HG02884 (cell line): ENCODE measurements around the gene OR1D2.
"Not testable (repeated sequence)": the region's sequence is repeated elsewhere in the genome, so short reads cannot be mapped to it uniquely, and the experiment has no call there.

ENCODE experiments used
- ATAC-seq: cut with Tn5 transposase; IDR thresholded peaks from one replicate; pipeline ENCODE4 v1.9.1; 2021; ENCODE audit warnings: mild to moderate bottlenecking, moderate library complexity; ENCODE audit not compliant: unreplicated experiment

Gene OR1D2, protein sequence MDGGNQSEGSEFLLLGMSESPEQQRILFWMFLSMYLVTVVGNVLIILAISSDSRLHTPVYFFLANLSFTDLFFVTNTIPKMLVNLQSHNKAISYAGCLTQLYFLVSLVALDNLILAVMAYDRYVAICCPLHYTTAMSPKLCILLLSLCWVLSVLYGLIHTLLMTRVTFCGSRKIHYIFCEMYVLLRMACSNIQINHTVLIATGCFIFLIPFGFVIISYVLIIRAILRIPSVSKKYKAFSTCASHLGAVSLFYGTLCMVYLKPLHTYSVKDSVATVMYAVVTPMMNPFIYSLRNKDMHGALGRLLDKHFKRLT

DNA sequence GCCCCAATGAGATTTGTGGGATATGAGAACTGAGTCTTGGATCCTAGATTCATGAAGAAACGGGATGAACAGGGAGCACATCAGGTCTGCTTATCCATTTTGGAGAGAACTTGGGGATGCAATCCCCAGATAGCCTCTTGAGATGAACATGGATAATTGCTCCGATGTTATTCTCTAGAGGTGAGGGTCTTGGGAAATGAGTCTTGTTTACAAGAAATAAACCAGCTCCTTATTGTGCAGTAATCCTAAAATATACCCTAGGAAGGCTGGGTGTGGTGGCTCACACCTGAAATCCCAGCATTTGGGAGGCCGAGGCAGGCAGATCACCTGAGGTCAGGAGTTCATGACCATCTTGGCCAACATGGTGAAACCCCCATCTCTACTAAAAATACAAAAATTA is at the start of gene OR1D2:
OR1D2 (minus strand) TSS at position 101 of the 400 bp plus-strand sequence. CDS start 11,426 bp downstream, outside the sequence.
- ATAC-seq, result no peak

DNA sequence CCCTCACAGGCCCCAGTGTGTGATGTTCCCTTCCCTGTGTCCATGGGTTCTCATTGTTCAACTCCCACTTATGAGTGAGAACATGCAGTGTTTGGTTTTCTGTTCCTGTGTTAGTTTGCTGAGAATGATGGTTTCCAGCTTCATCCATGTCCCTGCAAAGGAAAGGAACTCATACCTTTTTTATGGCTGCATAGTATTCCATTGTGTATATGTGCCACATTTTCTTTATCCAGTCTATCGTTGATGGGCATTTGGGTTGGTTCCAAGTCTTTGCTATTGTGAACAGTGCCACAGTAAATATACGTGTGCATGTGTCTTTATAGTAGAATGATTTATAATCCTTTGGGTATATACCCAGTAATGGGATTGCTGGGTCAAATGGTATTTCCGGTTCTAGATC is 33.3 kb upstream of the OR1D2 start:
- ATAC-seq, result not testable (repeated sequence)

DNA sequence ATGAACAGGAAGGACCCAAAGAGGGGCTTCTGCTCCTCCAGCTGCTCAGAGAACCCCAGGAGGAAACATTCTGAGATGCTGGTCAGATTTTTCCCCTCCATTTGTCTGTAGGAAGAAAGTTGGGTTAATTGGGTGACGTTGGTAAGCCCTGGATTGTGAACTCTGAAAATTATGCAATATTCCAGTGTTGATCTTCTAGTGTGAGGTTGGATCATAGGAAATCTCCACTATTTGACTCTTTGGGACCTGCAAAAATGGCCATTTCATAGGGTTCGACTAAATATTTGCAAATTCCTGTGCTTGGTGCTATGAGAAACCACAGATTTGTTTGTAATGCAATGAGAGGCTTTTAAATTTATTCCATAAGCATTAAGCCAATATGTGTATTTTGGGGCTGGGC is 23.2 kb upstream of the OR1D2 start, which contains the start of gene OR1G1:
OR1G1 (minus strand) TSS at position 101 of the 400 bp plus-strand sequence; CDS start at position 101, 0 bp downstream.
- ATAC-seq, result no peak

DNA sequence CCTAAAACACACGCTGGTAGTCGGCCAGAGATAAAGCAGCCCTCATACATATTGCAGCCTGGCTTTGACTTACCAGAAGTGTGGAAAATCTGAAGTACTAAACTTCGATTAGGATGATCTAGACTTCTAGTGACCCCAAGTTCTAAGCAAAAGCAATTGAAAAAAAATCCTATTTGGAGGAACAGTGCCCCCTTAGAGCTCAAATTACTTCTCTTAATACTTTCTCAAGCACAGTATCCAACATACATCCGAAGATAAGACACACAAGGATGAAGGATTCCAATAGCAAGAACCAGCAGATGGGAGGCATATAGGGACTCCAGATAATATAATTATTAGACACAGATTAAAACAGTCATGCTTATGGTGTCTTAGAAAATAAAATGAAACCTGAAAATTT is 30.4 kb downstream of the OR1D2 start:
- ATAC-seq, result not testable (repeated sequence)

DNA sequence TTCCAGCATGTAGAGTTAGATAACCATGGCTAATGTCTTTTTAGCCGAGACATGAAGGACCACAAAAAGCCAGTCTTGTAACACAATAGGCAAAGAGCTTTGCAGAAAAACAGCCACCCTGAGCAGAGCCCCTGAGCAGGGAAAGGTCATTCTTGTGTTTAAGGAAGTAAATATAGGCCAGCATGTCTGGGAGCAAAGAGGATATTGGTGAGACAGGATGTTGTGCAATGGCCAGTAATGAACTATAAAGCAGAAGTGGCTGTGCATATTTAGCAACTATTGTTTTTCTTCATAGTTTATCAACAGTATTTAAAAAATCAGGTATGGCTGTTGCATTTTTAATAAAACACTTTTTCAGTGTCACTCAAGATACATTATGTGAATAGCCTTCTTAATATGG is 39.0 kb downstream of the OR1D2 start:
- not testable (repeated sequence) for ATAC-seq

DNA sequence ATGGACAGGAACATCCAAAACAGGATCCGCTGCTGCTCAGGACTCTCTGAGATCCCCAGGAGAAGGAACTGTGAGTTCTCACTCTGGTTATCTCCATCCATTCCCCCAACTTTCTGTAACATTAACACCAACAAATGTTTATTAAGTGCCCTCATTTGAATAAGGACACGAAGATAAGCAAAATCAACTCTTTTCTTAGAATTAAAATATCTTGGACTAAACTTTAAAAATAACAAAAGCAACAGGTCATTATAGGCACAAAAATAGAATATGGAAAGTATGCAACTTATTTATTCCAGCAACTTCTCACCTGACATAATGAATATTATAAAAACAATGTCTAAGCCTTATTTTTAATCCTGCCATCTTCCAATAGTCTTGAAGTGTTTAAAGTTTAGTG is 40.7 kb downstream of the OR1D2 start, which contains the start of gene OR1D5:
OR1D5 (minus strand) TSS at position 101 of the 400 bp plus-strand sequence; CDS start at position 101, 0 bp downstream.
- ATAC-seq, result not testable (repeated sequence)

DNA sequence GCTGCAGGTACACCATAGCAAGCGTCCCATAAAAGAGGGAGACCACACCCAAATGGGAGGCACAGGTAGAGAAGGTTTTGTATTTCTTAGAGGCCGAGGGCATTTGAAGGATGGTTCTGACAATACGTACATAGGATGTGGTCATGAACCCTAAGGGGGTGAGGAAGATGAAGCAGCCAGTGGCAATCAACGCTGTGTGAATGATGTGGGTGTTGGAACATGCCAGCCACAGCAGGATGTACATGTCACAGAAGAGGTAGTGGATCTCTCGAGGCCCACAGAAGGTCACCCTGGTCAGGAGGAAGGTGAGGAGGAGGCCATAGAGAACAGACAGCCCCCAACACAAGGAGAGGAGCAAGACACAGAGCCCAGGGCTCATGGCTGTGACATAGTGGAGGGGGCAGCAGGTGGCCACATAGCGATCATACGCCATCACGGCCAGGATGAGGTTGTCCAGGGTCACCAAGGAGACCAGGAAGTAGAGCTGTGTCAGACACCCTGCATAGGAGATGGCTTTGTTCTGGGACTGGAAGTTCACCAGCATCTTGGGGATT is 41.3 kb downstream of the OR1D2 start:
- not testable (repeated sequence) for ATAC-seq

DNA sequence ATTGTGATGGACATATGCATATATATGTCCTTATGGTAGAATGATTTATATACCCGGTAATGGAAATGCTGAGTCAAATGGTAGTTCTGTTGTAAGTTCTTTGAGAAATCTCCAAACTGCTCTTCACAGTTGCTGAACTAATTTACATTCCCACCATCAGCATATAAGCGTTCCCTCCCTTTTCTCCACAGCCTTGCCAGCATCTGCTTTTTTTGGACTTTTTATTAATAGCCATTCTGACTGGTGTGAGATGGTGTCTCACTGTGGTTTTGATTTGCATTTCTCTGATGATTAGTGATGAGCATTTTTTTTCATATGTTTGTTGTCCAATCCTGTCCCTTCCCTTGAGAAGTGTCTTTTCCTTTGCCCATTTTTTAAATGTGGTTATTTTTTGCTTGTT is 49.4 kb downstream of the OR1D2 start:
- ATAC-seq, result not testable (repeated sequence)

DNA sequence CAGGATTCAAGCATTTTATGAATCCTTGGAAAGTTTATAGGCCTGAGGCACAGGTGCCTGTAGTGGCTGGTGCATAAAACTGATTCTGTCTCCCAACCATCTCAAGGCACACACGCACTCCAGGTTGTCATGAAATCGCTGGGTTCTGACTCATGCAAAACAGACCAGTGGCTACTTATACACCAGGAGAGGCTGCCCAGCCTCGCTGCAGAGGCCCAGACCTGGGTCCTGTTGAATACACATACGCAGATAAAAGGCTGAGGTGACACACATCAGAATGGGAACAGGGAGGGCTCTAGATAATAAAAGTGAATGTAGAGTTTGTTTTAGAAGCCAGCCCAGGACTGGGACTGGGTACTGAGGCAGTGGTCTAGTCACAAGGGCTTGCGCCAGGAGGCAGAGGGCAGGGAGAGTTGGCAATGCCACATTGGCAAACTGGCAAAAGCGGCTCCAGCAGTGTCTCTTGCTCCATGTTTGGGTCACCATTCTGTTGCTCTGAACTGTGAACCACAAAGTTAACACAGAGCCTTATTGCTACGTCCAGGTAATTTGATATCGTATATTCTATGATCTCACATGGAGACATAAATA is 54.4 kb downstream of the OR1D2 start:
- no peak for ATAC-seq

DNA sequence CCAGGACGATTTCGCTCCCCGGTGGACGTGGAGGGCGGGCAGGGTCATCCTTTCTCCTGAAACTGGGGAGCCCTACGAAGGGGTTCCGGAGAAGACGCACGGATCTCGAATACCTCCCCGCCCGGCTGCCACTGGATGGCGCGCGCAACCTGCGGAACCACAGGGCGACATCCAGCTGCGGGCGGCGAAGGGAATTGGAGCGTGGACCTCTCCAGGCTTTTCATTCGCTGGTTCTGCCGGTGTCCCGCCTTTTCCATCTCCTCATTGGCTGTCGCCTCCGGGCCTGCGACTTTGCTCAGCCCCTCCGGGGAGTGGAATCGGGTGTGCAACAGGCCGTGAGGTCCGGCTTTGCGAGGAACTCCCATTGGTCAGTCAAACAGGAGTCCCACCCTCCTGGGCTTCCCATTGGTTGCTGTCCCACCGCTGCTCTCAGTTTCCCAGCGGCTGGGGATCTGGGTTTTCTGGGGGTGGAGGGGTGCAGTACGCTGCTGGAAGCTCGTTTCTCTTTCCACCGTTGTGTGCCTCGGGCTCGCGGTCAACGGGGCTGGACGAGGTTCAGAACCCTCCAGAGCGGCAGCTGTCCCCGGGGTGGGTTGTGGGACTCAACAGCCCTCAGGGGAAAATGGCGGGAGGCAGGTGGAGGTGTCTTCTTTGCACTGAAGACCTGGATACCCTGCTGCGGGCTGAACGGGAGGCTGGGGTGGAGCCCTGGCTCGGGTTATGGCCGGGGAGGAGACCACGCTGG is 55.3 kb downstream of the OR1D2 start:
- ATAC-seq, result peak; percentile 96

DNA sequence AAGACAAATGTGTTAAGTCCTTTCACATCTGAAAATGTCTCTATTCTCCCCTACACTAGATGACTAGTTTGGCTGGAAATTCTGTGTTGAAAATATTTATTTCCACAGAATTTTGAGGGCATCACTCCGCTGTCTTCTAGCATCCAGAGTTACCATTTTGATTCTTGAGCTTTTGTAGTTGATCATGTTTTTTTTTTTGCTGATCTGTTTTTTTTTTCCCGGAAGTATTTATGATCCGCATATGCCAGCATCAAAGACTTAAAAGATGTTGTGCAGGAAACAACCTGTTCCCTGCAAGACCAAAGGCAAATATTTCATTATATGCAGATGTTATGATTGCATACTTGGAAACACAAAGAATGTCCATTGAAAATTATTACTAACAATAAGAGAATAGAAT is 57.5 kb downstream of the OR1D2 start:
- ATAC-seq, result no peak

DNA sequence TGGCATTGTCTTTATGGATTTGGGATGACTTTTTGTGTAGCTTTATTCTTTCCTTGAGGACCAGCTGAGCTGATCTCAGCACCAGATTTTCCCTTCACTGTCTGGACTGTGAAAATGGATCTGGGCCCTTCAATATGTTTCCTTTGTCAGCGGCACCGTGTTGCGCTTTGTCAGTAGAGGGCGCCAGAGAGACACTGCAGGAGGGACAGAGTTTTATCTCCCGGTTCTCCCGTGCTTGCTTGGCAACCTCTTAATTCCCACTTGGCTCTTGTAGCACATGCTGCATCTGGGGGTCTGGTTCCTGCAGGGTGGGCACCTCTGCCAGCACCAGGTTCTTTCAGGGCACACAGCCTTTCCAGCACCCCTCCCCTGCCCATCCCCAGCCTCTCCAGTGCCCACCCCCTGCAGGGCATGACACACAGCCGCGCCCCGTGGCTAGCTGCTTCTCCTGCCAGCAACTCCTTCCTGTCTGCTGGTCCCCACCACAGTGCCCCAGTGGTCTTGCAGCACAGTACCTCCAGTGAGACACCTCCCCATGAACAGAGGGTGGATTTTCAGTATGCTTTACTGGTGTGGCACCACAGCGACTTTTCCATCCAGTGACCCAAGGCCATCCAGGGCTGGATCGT is 60.4 kb downstream of the OR1D2 start:
- ATAC-seq, result no peak

DNA sequence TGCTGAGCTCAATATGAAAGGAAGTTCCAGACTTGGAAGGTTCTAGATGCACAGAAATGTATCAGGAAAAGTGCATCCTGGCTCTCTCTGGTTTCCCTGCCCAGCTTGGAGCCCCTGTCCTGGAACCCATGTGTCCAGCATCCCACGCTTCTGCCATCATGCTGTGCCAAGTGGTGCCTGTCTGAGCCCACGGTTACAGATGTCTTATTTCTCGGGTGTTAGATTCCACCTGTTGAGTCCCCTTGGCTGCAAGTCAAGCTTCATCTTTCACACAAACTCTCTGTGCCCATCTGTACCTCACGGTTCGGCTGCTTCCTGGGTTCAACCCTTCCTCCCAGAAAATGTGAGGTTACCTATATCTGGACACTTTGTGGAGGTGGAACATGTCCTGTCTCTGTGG is 63.3 kb downstream of the OR1D2 start:
- no peak for ATAC-seq

DNA sequence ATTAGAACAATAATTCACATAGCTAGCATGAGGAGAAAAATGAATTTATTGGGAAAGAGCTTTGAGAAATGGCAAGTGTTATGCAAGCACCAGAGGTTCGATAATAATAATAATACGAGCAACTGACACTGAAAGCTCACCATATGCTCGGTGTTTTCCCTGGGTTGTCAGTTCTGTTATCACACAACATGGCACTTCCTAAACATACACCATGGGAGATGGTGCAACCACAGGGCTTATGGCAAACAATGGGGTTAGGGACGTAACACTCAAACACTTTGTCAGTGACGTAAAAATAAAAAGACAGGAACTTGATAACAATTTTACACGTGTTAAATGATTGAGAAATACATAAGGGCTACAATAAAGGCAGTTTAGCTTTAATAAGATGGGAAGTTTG is 64.5 kb downstream of the OR1D2 start:
- no peak for ATAC-seq

DNA sequence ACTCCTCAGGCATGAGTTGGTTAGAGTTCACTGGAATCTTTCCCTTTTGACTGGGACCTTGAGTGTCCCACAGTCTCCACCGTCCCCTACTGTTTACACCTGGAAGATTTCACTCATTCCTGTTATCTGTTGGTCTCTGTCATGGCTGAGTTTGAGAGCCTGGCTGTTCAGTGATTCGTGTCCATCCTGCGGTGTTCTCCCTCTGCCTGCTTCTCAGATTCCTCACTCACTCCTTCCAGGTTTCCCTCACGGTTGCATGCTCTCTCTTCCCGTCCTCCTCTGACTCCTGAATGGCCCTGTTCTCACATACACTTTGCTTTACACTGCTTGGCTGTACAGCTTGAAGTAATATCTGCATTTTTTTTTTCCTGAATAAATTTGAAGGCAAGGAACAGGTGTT is 65.3 kb downstream of the OR1D2 start:
- no peak for ATAC-seq
